DND-41 (cell line): Measurements from ENCODE around the gene PDLIM4.

ENCODE experiments used
- ATAC-seq: fragments of 200-7000 bp; cut with Tn5 transposase; 3 replicates; pipeline ENCODE4 v1.9.1; 2021; ENCODE audit warnings: low read depth; ENCODE audit not compliant: insufficient read depth
- DNase-seq: peaks from one replicate; pipeline ENCODE4 v3.0.0-alpha.2; 2020
- H2AFZ ChIP-seq: 2 replicates; pipeline ENCODE4 v1.6.0; 2012; ENCODE audit warnings: low read depth, low read length
- H3K27ac ChIP-seq: 2 replicates; pipeline ENCODE4 v1.5.1; 2012; ENCODE audit warnings: low read length, inconsistent platforms
- H3K27me3 ChIP-seq: fragments of 200-600 bp; sonication (generic); 2 replicates; pipeline ENCODE4 v1.6.0; 2012; ENCODE audit warnings: low read length, mild to moderate bottlenecking, inconsistent platforms; ENCODE audit not compliant: insufficient read depth, poor library complexity
- H3K36me3 ChIP-seq: 2 replicates; pipeline ENCODE4 v1.5.1; 2012; ENCODE audit warnings: low read length, inconsistent platforms; ENCODE audit not compliant: insufficient read depth
- H3K4me1 ChIP-seq: 2 replicates; pipeline ENCODE4 v1.5.1; 2012; ENCODE audit warnings: mild to moderate bottlenecking, low read length; ENCODE audit not compliant: insufficient read depth
- H3K4me2 ChIP-seq: 2 replicates; pipeline ENCODE4 v1.6.0; 2012; ENCODE audit warnings: mild to moderate bottlenecking, moderate library complexity, low read length, inconsistent platforms; ENCODE audit not compliant: insufficient read depth
- H3K4me3 ChIP-seq, 2 experiments: fragments of 200-600 bp in 1 of 2; shearing (Covaris generic) in 1 of 2; 2 replicates each; pipeline ENCODE4 v1.5.1; 2012 to 2016; ENCODE audit warnings: inconsistent platforms in 2 of 2, low read length in 2 of 2, mild to moderate bottlenecking in 2 of 2, low read depth in 1 of 2, moderate library complexity in 1 of 2
- H3K79me2 ChIP-seq: 2 replicates; pipeline ENCODE4 v1.6.0; 2012; ENCODE audit warnings: low read length, inconsistent platforms; ENCODE audit not compliant: insufficient read depth
- H3K9ac ChIP-seq: 2 replicates; pipeline ENCODE4 v1.6.0; 2012; ENCODE audit warnings: low read depth, mild to moderate bottlenecking, inconsistent platforms, low read length, moderate library complexity
- H3K9me3 ChIP-seq: 2 replicates; pipeline ENCODE4 v1.5.1; 2012; ENCODE audit warnings: low read length, moderate library complexity, mild to moderate bottlenecking, inconsistent platforms; ENCODE audit not compliant: insufficient read depth, severe bottlenecking
- H4K20me1 ChIP-seq: 2 replicates; pipeline ENCODE4 v1.6.0; 2012; ENCODE audit warnings: low read length; ENCODE audit not compliant: insufficient read depth
- CTCF ChIP-seq: IDR thresholded peaks from 2 replicates; pipeline ENCODE4 v1.5.1; 2012; ENCODE audit warnings: borderline replicate concordance, low read length, moderate library complexity, mild to moderate bottlenecking; ENCODE audit not compliant: poor library complexity, severe bottlenecking; ENCODE audit errors: extremely low read depth
- EZH2 ChIP-seq: IDR thresholded peaks from 3 replicates; pipeline ENCODE4 v1.6.1; 2012; ENCODE audit warnings: borderline replicate concordance, low read depth, mild to moderate bottlenecking, moderate library complexity, low read length, inconsistent platforms; ENCODE audit not compliant: severe bottlenecking

PDLIM4 gene

GRCh38 chr5:132256783-132257130, 739 bp upstream of the PDLIM4 start:
- no peaks in the 10 kb centered on the region for H4K20me1 ChIP-seq
- H3K4me2 ChIP-seq: no peak overlapping the region
- H3K9me3 ChIP-seq: no peaks in the 10 kb centered on the region
- H3K79me2 ChIP-seq: no peaks in the 10 kb centered on the region
- no peak overlapping the region for H2AFZ ChIP-seq
- no peaks in the 10 kb centered on the region for H3K36me3 ChIP-seq
- H3K27me3 ChIP-seq: no peaks in the 10 kb centered on the region
- H3K4me3 ChIP-seq: no peak overlapping the region
- no peak for DNase-seq
- H3K4me1 ChIP-seq: no peaks in the 10 kb centered on the region
- no peak for ATAC-seq
- TF ChIP-seq EZH2 (no peak), CTCF (no peak)
- no peak overlapping the region for H3K9ac ChIP-seq
- H3K27ac ChIP-seq: no peak overlapping the region

DNA sequence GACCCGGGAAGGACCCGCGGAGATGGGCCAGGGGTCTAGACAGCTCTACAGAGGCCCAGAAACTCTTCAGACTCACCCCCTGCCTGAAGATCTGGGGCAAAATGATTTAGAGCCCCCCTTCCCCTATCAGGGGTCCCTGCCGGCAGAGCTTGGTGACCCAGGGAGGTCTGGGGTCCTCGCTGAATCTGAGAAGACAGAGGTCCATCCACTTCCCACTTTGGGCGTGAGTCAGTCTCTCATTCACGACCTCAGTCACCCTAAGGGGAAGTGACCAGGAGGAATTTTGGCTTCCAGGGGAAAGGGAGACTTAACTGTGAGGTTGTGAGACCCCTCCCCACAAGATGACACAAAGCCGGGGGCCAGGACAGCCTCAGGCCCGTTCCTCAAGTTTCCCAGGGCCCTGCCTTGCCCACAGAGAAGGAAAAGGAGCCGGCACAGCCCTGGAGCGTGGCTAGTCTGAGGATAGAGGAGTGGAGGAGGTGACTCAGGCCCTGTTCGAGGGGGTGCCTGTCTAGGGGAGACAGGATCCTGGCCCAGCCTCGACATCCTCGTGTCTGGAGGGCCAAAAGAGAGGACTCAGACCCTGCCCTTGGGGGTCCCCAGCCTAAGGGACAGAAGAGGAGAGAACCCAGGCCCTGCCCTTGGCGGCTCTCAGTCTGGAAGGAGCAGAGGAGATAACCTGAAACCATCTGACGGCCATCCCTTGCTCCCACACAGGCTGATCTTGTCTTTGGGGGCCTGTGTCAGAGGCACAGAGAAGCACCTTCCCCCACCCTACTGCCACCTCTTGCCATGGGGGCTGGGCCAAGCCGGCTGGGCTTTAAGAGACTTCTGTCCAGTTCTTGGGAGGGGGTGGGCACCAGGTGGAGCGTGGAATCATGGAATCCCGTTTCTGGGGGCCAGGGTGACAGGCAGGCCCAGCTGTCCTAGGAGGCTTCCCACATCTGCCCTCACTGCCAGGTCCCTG, 889 bp downstream of the PDLIM4 start:
- Histone ChIP-seq H2AFZ (no peak overlapping the region; the same call in 1 of the 2 replicates), H3K9me3 (no peaks in the 10 kb centered on the region), H3K9ac (no peak overlapping the region), H3K4me3 (no peak overlapping the region), H3K36me3 (no peaks in the 10 kb centered on the region), H3K27me3 (no peaks in the 10 kb centered on the region), H3K79me2 (no peaks in the 10 kb centered on the region), H3K4me2 (no peak overlapping the region), H4K20me1 (no peaks in the 10 kb centered on the region), H3K27ac (no peak overlapping the region), H3K4me1 (no peaks in the 10 kb centered on the region)
- DNase-seq (no peak), ATAC-seq (no peak)
- TF ChIP-seq EZH2 (no peak), CTCF (no peak)

DNA sequence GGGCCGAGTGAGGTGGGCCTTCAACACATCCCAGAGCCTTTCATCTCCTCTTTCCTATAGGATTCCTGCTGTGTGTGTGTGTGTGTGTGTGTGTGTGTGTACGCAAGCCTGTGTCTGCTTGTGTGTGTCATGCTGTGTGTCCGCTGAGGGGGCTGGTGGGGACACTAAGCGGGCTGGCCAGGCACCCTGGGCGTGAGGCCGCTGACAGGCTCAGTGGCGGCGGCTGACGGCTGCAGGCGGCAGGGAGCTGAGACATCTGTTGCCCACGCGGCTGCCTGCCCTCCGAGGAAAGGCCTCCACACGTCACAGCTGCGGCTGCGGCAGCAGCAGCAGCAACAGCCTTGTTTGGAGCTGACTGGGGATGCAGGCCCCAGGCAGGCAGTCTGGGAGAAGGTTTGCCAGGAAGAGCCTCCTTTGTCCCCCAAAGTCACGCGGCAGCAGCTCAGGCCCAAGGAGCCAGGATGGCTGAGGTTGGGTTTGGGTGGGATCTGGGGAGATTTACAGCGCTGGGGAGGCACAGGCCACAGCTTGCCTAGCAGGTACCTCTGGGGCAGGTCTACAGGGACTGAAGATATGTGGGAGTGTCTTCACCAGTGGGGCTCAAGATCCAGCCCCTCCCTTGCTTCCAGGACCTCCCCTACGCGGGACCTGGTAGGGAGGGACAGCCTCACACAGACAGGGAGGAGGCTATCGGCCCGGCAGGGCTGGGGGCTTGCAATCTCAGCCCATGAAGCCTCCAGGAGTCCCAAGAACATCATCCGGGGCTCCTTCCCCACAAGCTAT, 1.8 kb downstream of the PDLIM4 start:
- Histone ChIP-seq H3K9ac (no peak overlapping the region), H2AFZ (no peak overlapping the region), H3K27me3 (no peaks in the 10 kb centered on the region), H3K79me2 (no peaks in the 10 kb centered on the region), H3K4me3 (no peak overlapping the region), H3K4me2 (no peak overlapping the region), H3K27ac (no peak overlapping the region), H3K9me3 (no peaks in the 10 kb centered on the region), H3K4me1 (no peaks in the 10 kb centered on the region), H4K20me1 (no peaks in the 10 kb centered on the region), H3K36me3 (no peaks in the 10 kb centered on the region)
- no peak for TF ChIP-seq EZH2
- TF ChIP-seq CTCF: no peak
- no peak for ATAC-seq
- DNase-seq: no peak
